GM18505 (cell line): ENCODE results near the gene LYRM4.
A peak's percentile ranks its signal among the peaks of the same experiment; 100 is the strongest.

ENCODE experiments used
- ATAC-seq: cut with Tn5 transposase; IDR thresholded peaks from one replicate; pipeline ENCODE4 v1.9.1; 2021; ENCODE audit not compliant: unreplicated experiment
- POLR2A ChIP-seq: IDR thresholded peaks from 4 replicates; pipeline ENCODE4 v1.6.1; 2011; ENCODE audit warnings: borderline replicate concordance; ENCODE audit not compliant: insufficient read depth, insufficient read length; ENCODE audit errors: extremely low read depth

Gene LYRM4

DNA sequence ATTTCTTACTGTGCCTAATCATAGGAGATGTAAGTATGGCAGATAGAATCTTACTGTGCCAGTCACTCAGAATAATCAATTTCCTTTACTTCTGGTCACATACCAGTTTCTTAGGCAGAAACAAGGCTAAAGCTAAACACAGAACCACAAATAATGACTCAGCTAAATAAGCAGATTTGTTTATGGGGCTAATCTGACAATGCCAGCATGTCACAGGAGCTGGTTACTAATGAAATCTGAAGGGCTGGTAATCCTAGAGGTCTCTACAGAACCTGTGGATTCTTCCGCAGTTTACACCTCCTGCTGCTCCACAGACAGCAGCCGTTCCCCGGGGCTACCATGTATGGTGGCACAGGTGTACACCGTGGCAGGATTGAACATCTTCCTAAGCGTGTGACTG, 80.8 kb downstream of the LYRM4 start:
- no peak for ATAC-seq
- no peak for TF ChIP-seq POLR2A

DNA sequence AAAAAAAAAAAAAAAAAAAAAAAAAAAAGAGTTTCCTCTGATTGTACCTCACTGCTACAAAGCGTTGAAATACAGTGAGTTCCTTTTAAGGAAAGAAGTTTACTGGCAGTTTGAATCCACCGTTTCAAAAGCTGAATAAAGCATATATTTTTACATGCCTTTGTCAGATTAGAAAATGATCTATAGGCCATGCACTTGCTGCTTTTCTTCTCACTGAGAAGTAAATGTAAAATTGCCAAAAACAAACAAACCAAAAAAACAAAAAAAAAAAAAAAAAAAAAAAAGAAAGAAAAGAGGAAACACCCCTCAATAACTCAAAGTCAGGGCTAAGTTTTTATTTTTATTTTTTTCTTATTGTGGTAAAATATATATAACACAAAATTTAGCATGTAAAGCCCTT, 81.9 kb downstream of the LYRM4 start:
- no peak for TF ChIP-seq POLR2A
- no peak for ATAC-seq

DNA sequence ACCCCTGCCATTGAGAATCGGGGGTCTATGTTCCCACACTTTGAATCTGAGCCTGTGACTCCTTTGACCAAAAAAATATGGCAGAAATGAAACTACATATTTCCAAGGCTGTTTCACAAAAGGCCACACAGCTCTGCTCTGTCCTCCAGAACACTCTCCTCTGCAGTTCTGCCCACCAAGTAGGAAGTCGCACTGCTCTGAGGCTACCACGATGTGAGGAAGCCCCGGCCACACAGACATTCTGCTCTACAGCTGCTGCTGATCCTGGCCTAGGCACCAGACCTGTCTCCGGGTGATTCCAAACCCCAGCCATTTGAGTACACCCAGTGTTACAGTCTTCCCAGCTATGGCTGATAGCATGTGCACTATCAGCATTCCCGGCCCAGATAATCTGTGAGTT, 85.1 kb downstream of the LYRM4 start:
- peak; percentile 39 for TF ChIP-seq POLR2A
- ATAC-seq, result no peak

DNA sequence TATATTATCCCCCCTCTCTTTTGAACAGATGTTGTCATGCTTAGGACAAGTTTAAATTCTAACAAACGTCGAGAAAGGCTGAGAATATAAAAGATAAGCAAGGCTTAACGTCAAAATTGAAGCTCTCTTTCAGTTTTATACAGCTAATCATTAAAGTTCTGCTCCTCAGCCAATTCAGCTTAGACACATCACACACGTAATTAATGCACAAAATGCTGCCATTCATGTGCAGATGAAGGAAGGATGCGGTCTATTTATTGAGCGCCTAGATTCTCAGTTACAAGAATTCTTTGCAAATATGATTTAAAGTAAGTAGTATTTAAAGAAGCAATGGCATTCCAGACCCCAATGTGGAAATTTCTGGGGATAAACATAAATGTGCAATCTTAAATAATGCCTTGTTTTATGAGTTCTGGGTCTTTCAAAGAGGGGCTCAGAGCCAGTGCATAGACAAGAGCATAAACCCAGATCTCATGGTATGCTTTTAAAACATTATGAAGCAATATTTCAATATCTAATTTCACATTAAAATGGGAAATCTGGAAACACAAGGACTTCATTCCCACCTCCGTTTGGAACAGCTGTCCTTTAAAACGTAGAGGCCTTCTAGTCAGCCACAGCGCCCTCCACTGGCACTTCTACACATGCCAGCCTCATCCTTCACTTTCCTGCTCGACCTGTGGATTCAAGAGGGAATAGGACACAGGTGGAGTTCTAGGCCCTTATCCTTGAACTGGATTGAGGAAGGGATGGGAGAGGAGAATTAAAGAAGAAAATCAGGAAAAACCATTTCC, 85.8 kb downstream of the LYRM4 start:
- ATAC-seq, result no peak
- no peak for TF ChIP-seq POLR2A

DNA sequence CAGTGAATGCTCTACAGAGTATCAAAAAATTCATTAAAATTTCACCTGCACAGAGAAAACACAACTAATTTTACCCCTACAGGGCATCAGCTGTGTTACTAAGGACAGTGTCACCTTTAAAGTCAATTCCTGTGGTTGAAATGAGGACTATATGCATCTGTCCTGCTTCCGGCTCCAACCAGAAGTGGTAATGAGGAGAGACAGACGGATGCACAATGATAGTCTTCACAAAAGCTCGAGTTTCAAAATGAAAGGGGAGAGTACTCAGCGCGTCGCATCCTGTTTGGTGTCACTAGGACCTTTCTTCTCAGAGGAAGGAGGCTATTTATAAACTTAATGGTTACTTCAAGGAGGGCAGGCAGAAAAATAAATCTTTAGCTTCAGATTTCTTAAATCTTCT, 86.5 kb downstream of the LYRM4 start:
- peak; percentile 95 for ATAC-seq
- peak; percentile 36 for TF ChIP-seq POLR2A

DNA sequence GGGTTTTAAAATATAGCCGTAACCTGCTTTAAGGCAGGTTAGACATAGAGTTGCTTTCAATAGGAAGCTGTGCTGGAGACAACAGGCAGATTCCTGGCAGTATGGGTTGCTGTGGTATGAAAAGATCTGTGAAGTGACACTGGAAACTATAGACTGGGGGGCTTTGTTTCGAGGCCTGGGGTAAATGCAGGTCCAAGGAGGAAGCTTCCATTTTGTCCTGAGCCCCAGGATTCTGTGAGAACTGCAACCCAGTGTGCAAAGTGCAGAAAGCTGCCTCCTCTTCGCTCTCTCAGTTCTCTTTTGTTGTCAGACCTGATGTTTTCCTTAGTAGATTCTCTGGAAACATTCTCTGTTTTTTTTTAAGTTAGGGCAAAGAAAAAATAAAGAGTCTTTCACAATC, 86.9 kb downstream of the LYRM4 start:
- TF ChIP-seq POLR2A, result no peak
- ATAC-seq, result peak; percentile 27

DNA sequence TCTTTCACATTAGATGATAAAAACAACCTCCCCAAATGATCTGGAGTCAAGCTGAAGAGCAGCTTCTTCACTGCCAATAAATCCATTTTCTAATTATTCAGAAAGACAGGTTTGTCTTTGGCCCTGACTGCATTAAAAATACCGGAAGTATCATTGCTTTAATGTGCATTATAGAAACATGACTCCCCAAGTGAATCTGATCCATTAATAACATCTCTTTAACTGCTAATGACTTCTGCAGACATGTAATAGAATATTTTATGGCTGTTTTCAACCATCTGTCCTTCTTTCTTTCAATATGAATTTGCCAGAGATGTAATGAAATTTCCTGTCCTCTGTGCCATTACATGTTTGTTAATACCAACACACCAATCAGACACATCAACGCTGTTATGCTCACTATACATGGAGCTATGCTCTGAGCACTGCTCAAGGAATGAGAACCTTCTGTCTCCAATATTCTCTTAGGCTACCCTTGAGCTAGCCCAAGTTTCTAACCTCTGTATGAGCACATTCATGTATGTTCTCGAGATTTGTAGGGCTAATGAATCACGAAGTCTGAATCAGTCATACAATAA, 87.8 kb downstream of the LYRM4 start:
- ATAC-seq, result no peak
- TF ChIP-seq POLR2A, result no peak

DNA sequence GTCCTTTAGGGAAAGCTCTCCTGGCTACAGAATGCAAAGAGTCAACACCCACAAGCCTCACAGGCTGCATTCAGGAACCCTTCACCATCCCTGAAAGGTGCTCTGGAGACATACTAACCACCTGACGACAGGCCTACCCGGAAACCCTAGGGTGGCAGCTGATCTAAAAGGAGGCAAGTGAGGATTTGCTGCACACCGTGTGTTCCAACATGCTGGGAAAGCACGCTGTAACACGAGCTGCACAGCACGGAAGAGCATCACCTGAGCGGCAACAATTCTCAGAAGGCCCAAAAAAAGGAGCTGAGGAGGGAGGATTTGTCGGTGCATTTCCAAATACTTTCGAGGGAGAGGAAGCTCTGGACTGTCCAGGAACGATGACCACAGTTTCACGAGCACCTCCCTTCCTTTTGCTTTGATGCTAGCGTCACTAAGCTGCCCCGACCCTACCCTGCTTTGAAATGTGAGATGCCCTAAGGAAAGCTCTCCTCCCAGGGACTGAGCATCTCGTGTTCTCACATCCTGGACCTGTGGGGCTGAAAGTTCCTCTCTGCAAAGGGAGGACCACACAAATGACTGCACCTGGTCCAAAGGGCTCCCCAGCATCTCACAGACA, 88.6 kb downstream of the LYRM4 start:
- no peak for TF ChIP-seq POLR2A
- no peak for ATAC-seq

DNA sequence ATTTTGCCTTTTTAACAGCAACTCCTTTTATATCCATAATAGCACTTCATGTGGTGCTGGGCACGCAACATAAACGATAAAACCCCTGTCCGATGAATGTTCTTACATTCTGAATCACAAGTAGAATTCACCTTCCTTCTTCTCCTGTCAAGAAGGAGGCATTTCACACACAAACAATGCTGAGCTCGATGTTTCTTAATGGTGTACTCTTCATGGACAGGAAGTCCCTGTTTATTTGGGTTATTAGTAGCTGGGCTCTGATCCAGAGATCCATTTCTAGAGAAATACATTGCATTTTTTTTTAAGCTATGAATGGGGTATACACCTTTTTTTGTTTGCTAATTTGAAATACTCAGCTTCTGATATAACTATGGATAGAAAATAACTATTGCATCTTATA, 93.2 kb downstream of the LYRM4 start:
- ATAC-seq, result no peak
- TF ChIP-seq POLR2A, result no peak

DNA sequence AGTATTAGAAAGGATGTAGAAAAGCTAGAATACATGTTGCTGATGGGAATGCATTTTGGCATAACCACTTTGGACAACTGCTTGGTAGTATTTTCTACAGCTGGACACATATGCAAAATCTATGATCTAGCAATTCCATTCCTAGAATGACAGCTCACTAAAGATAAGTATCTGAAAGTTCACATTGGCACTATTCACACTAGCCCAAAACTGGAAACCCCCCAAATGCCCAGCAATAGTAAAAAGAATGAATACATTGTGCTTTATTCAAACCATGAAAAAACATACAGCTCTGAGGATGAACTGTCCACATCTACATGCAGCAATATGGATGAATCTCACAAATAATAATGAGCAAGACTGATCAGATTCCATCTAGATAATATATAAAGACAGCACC, 96.7 kb downstream of the LYRM4 start:
- no peak for TF ChIP-seq POLR2A
- no peak for ATAC-seq

DNA sequence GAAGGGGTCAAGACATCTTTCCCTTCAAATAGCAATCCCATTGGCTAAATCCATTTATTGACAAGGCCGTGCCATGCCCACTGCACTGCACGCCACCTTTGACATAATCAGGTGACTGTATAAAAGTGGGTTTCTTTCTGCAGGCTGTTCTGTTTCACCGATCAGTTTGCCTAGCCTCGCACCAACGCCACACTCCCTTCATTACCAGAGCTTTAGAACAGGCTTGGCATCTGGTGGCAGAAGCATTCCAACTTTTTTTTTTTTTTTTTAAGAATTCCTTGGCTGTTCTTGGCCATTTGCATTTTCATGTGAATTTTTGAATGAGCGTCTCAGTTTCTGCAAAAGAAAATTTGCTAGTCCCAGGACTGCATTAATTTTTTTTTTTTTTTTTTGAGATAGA, 97.5 kb downstream of the LYRM4 start:
- ATAC-seq, result no peak
- no peak for TF ChIP-seq POLR2A

DNA sequence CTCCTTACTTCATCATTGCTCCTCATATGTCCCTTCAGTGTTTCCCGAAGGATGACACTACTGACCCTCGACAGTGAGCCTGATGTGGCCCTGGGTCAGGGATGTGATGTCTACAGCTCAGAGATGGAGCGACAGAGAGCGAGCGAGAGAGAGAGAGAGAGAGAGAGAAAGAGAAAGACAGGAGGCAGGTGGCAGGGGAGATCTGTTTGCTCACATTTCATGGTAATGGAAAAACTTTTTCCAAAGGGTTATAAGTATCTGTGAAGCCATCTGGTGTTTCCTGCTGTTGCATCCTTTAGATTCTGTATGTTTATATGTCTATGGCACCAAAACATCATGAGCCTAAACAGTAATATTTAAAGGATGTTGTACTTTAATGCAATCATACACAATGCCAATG, 98.4 kb downstream of the LYRM4 start:
- no peak for ATAC-seq
- TF ChIP-seq POLR2A, result no peak

DNA sequence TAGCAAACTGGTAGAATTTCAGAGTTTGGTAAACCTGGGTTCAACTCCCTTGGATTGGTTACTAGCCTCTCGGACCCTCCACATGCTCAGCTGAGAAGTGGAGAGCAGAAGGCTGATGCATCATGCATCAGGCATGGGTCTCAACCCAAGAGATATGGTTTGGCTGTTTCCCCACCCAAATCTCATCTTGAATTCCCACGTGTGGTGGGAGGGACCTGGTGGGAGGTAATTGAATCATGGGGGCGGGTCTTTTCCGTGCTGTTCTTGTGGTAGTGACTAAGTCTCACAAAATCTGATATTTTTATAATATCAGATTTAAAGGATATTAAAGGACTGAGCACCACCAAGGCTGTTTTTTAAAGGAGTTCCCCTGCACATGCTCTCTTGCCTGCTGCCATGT, 100.5 kb downstream of the LYRM4 start:
- TF ChIP-seq POLR2A, result no peak
- no peak for ATAC-seq

DNA sequence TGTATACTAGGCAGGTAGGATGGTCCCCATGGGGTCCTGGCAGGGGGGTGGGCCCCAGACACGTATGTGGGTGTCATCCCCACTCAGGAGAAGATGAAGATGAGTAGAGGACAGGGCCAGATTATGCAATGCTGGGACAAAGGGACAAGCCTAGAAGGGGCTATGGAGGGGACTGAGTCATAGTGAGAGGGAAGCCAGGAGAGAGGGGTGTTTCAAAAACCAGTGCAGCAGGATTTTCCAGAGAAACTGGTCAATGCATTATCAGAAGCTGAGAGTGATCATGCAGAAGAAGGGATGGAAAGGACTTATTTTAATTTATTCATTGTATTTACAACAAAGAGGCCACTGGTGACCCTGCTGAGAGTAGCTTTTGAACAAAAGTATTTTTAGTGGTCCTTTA, 101.6 kb downstream of the LYRM4 start:
- TF ChIP-seq POLR2A, result no peak
- no peak for ATAC-seq
